NT2/D1 (cell line): ENCODE data around the gene RABGAP1.

Source experiments
- SUZ12 ChIP-seq: IDR thresholded peaks from 2 replicates; pipeline ENCODE4 v1.6.1; 2011; ENCODE audit not compliant: insufficient read length, insufficient read depth; ENCODE audit errors: extremely low read depth
- ZNF274 ChIP-seq: IDR thresholded peaks from 2 replicates; pipeline ENCODE4 v1.6.1; 2011; ENCODE audit warnings: mild to moderate bottlenecking, low read depth, low read length

- TF ChIP-seq SUZ12 = no peak
- TF ChIP-seq ZNF274 = no peak
Observed at GRCh38 chr9:122936883-122937282, 3.9 kb upstream of the RABGAP1 start.
